GM19467 (cell line): ENCODE data around the gene IFNGR1.
A peak's percentile ranks its signal among the peaks of the same experiment; 100 is the strongest.
"Not testable (repeated sequence)": the region's sequence is repeated elsewhere in the genome, so short reads cannot be mapped to it uniquely, and the experiment has no call there.

ENCODE experiments used
- ATAC-seq: cut with Tn5 transposase; IDR thresholded peaks from one replicate; pipeline ENCODE4 v1.9.1; 2021; ENCODE audit warnings: mild to moderate bottlenecking, moderate library complexity; ENCODE audit not compliant: unreplicated experiment

IFNGR1 gene

DNA sequence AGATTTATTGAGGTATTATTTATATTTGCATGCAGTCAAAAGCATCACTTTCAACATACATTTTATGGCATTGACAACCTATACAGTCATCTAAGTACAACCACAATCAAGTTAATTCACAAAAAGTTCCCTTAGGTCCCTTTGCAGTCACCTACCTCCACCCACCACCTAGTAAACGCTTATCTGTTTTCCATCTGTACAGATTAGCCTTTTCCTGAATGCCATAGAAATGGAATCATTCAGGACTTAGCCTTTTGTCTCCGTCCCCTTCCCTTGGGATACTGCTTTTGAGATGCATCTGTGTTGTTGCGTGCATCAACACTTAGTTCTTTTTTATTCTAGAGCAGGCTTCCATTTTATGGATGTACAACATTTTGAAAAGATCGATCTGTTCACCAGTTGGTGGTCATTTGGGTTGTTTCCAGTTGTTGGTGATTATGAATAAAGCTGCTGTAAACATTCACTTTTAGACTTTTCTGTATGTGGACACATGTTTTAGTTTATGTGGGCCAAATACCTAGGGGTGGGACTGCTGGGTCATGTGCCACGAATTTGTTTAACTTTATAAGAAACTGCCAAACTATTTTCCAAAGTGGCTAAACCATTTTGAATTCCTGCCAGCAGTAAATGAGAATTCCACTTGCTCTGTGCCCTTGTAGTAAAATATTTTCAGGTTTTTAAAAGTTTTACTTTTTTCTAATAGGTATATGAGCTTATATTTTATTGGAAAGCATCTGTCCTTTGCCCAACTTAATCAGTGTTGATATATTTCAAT is 17.6 kb upstream of the IFNGR1 start:
- no peak for ATAC-seq

DNA sequence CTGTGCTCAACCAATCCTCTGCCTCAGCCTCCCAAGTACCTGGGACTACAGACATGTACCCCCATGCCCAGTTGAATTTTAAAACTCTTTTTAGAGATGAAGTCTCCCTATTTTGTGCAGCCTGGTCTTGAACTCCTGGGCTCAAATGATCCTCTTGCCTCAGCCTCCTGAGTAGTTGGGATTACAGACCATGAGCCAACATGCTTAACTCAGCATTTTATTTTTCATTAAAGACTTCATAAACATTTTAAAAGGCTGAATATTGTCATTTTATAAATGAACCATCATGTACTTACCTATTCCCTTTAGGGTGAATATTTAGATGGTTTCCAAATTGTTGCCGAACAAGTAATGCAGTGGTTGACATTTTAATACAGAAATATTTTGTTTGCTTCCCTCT is 16.5 kb upstream of the IFNGR1 start:
- ATAC-seq = no peak

DNA sequence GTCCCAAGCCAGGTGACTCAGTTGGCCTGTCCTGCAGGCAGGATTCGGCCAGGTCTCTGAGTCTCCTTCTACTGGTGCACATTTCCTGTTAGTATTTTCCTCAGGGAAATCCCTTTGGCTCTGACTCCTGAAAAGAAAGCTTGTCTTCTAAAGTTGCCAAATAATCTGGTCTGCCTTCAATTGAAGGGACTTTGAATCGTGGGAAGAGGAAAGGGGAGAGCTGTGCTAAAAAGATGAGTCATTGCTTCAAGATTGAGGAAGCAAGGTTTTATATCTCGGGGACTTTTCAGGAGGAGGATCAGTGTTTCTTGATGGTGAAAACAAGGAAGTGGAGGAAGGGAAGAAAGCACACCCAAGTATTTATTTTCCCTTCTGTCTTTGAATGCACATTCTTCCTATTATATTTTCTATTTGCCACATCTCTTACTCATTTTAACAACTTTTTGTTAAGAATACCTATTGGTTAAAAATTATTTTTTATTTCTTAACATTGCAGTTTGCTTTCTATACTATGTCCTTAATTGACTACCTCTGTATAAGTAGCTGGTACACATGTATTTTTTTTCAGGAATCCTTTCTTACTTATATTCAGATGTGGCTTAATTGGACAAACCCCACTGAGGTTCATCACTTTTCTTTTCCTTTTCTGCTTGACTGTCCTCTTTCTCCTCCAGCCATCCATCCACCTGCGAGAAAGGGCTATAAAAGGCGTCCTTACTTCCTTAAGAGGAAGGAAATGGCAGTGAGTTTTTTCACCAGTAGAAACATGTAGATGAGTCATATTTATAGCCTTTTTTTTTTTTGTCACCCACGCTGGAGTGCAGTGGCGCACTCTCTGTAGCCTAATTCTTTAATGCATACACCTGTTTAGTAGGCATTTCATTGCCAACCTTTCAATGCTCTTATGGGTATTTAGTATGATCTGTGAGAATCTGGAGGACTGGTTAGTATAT is 15.0 kb upstream of the IFNGR1 start:
- no peak for ATAC-seq

DNA sequence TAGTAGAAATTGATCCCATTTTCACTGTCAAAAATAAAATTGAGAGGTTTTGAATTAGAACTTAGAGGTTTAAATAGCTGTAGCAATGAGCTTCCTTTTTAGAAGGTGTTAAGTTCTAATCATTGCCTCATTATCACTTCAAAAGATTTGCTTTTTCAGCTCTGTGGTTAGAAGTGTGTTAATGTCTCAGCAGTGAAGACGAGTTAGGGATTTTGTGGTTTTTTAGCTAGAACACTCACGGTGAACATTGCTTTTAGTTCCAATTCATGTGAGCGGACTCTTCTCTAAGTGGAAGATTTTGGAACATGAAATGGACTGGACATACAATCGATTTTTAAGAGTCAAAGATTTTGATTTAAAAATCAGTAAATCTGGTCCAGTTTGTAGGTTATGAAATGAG is 12.7 kb upstream of the IFNGR1 start:
- no peak for ATAC-seq

DNA sequence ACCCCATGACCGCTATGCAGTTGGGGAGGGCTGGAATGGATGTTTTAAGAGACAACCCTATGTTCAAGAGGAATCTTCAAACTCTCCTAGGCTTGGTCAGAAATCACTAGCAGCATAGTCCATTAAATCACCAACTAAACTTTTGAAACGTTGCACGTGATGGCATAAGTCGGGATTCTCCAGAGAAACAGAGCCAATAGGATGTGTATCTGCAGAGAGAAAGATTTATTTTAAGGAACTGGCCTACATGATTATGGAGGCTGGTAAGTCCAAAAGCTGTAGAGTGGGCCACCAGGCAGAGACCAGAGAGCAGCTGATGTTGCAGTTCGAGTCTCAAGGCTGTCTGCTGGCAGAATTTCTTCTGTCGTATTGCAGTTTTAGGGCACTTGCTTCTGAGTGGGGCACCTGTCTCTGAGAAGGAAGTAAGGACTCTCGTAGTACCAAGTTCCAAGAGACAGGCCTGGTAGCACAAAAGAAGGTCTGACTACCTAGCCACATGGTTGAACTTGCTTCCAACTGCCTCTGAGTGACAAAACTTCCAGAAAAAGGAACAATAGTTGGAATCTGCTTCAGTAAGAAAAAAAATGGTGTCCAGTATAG is 11.9 kb upstream of the IFNGR1 start:
- ATAC-seq = no peak

DNA sequence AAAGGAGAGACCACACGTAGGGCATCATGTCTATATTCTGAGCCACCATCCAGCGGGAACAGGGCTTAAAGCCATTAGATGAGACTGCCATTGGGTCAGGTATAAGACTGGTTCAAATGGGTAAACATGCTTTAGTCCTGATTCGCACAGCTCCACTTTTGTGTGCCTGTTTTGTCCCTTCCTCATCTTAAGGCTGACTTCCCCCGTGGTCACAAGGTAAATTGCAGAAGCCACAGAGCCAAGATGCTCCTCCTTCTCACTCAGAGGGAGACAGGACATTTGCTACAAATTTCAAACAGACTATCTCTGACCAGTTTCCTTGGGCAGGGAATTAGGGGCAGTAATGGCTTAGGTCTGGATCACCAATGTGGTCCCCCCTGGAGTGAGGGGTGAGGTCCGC is 11.4 kb upstream of the IFNGR1 start:
- no peak for ATAC-seq

DNA sequence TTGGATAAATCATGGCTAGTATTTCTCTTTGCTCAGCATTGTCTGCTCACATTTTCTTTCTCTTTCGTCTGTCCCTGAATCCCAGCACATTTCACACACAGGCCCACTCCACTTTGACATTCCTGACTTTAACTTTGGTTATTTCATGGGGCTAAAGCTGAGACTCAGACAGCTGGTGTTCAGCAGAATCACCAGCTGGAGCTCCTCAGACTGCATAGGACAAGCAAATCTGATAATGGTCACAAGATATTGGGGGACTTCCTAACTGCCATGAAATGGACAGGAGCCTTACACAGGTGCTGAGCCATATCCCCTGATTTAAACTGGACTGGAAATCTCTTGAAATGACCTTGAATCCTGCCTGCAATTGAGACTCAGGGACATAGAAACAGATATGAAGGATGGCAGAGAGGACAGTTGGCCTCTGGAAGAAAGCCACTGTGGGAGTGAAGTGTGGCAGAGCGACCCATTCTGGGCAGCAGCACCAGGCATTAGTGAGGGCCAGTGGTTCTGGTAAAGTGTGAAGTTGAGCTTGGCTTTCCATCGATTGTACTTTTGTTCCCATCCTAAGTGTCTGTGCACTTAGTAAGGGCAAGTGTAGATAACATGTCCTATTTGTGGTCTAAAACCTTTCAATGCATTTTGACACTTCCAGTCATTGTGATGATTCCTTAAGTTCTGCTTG is 10.0 kb upstream of the IFNGR1 start:
- ATAC-seq = no peak

DNA sequence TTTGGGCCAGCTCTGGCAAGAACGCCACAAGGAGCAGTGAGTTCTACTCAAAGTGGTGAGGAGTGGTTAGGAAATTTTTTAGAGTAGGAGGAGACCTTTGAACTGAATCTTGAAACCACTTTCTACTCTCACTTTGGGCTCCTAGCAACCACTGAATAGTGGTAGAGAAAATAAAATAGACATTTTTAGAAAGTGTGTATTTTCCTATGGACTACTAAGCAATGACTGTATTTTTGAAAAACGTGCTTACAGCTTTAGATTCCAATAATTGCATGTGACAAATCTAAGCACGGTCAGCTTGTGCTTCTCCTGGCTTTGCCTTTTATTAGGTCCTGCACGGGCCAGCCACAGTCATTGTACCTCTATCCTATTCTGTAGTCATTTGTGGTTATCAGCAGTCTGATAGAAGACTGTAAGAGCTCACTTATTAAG is 8.7 kb upstream of the IFNGR1 start:
- no peak for ATAC-seq

DNA sequence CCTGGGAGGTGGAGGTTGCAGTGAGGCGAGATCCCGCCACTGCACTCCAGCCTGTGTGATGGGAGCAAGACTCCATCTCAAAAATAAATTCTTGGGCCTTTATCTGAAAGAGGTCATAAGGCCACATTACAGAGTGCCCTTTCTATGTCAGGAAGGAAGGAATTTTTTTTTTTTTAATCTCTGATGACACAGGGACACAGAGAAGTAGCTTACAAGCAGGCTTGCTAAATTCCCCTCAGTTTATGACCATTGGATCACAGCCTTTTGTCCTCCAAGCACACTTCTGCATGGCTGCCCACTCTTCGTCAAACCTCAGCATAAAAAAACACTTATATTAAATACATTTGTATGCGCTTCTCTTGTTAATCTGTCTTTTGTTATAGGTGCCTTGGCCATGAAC is 7.5 kb upstream of the IFNGR1 start:
- ATAC-seq = no peak

DNA sequence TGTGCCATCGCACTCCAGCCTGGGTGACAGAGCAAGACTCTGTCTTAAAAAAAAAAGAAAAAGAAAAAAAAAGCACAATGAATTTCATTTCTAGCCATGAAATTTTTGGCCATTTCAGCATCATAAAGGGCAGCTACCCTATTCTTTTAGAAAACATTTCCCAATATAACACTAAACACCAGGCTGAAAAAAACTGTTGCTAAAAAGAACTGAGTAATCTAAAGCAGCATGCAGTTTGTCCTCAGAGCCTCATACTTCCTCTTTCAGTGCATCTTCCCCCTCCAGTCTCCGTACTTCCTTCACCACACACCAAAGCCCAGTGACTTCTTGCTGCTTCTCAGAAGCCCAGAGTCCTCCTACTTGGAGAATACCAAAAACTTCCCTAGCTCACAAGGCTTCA is 5.6 kb upstream of the IFNGR1 start:
- no peak for ATAC-seq

DNA sequence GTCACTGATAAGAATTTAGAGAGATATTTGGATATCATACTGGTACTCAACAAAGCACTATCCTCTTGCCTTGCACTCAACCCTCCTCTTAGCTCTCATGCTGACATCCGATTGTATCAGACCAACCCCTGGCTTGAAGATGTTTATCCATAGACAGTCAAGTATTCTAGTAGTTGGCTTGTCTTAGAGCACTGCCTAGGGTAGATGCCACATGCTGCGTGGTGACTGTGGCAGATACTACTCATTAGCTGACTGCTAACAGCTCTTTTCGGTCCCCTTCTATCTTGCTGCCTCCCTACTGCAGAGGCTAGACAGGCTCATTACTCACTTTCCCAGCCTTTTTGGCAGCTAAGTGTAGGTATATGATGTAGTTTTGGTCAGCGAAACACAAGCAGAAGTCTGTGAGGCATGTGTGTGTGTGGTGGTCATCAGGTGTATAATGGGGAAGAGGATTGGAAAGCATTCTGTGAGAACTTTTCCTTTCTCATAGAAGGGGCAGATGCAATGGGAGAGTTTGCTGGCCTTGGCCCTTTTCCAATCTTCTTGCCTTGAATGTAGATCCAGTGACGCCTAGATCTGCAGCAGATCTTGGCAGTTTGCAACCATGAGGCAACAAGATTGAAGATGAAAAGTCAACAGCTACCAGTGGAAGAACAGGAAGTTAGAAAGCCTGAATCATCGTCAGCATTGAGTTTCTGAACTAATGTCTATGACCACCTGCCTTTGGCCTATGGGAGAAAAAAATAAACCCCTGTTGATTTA is 4.4 kb upstream of the IFNGR1 start:
- ATAC-seq = no peak

DNA sequence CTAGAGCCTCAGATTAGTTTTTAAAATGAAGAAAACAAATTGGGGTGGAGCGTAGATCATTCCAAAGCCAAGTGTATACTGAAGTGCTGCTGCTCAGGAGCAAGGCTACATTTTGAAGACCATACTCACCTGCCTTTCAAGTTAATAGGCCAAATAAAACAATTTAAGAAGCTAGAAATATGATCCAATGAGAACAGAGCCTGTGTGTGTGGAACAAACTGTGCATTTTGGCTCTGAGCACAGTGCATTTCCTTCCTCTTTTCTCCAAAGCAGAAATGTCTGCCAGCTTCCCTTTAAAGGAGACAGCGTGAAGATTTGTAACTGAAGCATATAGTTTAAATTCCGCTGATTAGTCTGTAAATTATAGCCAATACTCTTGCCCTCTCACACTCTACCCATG is 3.2 kb upstream of the IFNGR1 start:
- no peak for ATAC-seq

DNA sequence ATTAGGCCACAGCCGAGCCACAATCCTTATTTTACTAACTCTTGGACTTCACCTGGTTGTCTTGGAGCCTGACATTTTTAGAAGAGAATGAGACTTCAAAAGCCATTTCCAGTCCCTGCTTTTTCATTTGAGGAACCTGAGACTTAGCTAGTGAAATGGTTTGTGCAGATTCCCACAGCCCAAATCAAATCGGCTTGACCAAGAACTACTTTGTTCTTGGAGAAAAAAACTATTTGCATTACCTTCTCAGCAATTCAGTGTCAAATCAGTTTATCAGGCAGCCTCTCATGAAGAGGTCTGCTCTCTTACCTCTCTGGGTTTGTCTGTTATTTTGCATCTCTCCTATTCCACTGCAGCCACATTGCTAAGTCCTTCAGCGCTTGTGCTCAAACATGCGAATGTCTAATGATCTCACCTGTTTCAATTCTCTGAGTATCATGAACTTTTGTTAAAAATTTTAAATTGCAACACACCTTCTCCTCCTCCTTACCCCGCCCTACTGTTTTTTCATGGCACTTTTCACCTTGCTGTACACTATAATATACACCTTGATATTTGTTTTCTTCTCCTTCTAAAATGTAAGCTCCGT is 573 bp upstream of the IFNGR1 start:
- ATAC-seq = peak; percentile 6

DNA sequence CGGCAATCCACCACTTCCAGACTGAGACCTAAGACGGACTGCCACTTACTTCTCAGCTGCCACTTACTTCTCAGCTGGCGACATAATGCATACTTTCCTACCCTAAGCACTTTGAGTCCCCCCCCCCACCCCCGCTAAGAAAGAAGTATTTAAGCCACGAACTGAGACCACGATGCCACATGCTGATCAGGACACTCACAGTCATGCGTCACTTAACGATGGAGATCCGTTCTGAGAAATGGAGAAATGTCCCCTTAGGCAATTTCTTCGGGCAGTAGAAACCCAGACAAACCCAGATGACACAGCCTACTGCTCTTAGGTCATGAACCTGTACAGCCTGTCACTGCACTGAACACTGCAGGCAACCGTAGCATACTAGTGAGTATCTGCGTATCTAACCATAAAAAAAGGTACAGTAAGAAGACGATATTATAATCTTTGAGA is 690 bp downstream of the IFNGR1 start:
- ATAC-seq = peak; percentile 27

DNA sequence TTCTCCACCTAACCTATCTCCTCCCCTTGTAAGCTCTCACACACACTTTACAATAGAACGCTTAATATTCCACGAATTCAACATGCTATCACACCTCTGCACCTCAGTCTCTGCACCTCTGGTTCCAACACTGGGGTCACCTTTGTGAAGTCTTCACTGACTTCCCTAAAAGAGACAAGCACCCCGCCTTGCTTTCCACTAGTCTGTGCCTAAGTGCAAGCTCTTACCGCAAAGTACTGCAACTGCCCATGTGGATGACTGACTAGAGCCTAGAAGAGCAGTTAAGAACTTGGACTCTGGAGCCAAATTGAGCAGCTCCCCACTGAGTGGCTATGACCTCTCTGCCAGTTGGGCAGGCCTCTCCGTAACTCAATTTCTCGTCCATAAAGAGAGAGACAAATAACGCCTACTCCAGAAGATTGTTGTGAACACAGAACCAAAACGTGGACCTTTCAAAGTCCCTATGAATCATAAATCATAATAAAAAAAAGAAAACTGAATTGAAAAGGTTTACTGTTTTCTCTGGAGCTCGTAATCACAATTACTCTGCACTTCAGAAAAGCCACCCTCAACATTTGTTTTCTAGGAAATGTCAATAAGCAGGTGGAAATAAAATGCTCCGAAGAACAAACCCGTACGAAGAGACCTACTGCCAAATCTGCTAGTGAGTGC is 1.2 kb downstream of the IFNGR1 start:
- ATAC-seq = no peak

DNA sequence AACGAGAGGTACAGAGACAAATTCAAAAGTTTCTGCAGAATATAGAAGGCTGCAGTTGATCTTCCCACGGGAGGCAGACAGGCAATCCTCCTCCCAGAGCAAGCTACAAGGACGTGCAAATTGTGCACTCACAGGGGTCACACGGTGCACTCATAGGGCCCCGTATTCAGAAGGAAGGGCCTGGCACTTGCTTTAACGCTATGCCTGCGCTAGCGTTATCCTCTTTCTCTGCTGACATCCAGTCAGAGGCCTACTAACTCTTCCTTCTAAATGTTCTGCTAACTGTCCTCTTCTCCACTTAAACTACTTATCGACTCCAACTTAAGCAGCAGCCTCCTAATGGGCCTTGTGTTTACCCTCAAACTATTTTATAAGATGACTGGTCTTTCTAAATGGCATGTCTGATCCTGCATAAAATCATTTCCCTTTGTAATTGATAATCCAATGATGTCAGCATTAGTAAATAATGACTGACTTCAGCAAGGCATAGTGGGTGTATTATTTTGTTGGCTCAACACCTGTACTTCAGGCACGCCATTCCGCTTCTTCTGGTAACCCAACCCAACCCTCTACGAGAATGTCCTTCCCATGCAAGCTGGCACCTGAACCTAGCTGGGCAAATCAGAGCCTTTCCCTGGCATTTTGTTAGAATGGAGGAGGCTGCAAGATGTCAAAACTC is 2.2 kb downstream of the IFNGR1 start:
- no peak for ATAC-seq

DNA sequence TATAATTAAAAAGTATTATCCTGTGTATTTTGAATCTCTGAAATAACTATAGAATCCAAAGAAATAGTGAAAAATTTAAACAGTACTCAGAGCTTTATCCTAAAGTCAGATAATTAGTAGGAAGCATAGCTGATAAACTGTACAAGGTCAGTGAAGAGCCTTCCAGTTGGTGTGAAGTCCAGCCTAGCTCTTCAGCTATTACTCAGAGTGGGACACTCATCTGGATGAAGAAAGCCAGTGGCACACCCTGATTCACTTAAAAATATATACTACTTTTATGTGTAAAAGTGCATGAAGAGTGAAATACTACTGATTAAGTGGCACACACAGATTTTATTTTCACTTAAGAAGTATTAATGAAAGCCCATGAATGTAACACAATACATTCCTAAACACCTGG is 3.1 kb downstream of the IFNGR1 start:
- ATAC-seq = no peak

DNA sequence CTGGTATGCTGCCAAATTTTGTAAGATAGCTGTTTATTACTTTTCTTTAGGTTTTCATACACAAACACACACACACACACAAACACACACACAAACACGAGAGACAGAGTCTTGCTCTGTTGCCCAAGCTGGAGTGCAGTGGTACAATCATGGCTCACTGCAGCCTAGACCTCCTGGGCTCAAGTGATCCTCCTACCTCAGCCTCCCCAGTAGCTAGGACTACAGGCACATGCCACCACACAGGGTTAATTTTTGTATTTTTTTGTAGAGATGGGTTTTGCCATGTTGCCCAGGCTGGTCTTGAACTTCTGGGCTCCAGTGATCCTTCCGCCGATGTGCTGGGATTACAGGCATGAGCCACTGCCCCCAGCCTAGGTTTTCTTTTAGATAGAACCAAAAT is 3.6 kb downstream of the IFNGR1 start:
- not testable (repeated sequence) for ATAC-seq

DNA sequence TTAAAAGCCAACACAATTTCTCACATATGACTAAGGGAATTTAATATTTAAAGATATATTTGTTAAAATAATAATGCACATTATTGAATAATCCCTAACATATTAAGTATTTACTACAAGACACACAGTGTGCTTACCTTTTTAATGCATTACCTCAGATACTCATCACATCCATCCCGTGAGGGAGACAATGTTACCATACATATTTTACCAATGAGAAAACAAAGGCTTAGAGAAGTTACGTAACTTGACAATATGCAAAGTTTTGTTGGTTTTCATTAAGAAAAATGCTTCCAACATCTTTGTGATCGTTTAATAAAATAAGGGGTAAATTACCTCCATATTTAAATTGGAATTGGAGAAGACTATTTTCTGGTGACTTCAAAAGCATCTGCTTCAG is 4.3 kb downstream of the IFNGR1 start:
- ATAC-seq = no peak
